ENCODE data around the gene COL23A1. TPM values are rescaled to one million over a fixed set of nuclear protein-coding genes. Genes with fewer than 3 reads are reported as not detected.
"Not testable (repeated sequence)": the region's sequence is repeated elsewhere in the genome, so short reads cannot be mapped to it uniquely, and the experiment has no call there.

Gene COL23A1
- total RNA-seq, 2 experiments from 2014 or later, result 0.15 TPM; not detected in 1

DNA sequence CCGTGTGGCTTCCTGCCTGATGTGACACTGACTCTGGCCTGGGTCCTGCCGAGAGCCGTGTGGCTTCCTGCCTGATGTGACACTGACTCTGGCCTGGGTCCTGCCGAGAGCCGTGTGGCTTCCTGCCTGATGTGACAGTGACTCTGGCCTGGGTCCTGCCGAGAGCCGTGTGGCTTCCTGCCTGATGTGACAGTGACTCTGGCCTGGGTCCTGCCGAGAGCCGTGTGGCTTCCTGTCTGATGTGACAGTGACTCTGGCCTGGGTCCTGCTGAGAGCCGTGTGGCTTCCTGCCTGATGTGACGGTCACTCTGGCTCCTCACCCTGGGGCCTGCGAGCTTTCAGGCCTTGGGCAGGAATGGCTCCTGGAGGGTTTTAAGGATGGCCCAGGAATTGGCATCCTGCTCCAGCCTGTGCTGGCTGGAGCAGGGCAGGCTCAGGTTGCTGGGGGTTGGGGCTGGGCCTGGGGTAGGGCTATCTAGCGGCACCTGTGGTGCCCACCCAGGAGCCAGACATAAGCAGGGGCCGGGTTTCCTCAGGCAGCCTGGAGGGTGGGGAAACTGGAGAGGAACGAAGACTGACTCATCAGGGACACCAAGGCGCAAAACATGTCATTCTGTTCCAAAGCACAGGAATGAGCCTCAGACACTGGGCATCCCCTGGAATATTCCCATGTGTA, 350.4 kb downstream of the COL23A1 start:
- intact Hi-C loops (cut with micrococcal nuclease), result loop anchor here (5.0 to 10.0 kb wide), 2 partner anchors 315 to 353 kb away; partner anchors contain the start of gene COL23A1
- H3K27me3 Mint-ChIP-seq, CTCF ChIA-PET, H3K4me3 Mint-ChIP-seq, H3K36me3 Mint-ChIP-seq, H3K9me3 Mint-ChIP-seq: not testable (repeated sequence)
- H3K4me1 Mint-ChIP-seq (ENCODE audit: low read depth), result peaks cover 39% of the 10 kb centered on the region
- DNase-seq, result peak; percentile 53
- peak overlapping the region; percentile 77 for H3K27ac Mint-ChIP-seq
- POLR2A ChIA-PET, result interaction anchor here (0.7 kb wide), 1 partner anchor 35 kb away, joined by 3 read pairs; the partner anchor contains the start of gene HNRNPAB

DNA sequence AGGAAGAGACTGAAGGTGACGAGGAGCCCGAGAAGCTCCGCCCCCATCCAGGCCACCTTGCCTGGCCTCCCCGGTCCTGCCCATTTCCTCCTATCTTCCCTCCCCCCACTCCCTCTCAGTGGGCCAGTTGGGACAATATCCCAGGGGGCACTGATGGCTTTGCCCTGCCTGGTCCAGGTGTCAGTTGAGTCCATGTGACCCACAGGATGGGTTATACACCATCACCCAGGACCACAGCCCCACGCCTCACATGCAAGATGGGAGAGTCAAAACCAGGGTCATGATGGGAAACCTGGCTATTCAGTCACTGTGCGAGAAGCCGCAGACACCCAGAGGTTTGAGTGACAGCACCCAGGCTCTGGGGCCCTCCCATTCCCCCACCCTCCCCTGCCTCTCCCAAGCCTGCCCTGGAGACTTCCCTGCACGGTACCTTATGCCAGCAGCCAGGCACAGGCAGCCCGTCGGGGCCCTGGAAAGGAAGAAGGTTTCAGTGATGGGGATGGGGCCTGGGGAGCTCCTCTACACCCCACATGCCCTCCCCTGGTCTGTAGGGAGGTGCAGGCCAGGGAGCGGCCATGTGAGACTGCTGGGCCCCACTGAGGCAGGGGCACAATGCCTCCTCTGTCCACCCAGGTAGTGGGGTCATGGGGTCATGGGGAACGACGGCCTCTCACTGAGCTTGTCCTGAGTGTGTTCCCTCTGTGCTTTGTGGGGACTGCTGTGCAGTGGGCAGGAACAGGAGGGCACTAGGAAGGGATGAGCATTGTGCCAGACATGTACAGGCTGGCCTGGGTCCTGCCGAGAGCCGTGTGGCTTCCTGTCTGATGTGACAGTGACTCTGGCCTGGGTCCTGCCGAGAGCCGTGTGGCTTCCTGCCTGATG, 351.2 kb downstream of the COL23A1 start:
- Mint-ChIP-seq H3K4me1 (ENCODE audit: low read depth) (peaks cover 39% of the 10 kb centered on the region), H3K27ac (peak overlapping the region; percentile 91), H3K36me3 (no peaks in the 10 kb centered on the region), H3K4me3 (no peak overlapping the region), H3K9me3 (no peaks in the 10 kb centered on the region), H3K27me3 (no peaks in the 10 kb centered on the region)
- ChIA-PET POLR2A (interaction anchor here (0.7 kb wide), 1 partner anchor 34 kb away, joined by 3 read pairs; the partner anchor contains the start of gene HNRNPAB), CTCF (no interaction called here)
- intact Hi-C loops (cut with micrococcal nuclease), result loop anchor here (5.0 to 10.0 kb wide), 2 partner anchors 316 to 353 kb away; partner anchors contain the start of gene COL23A1
- DNase-seq, result peak; percentile 55

DNA sequence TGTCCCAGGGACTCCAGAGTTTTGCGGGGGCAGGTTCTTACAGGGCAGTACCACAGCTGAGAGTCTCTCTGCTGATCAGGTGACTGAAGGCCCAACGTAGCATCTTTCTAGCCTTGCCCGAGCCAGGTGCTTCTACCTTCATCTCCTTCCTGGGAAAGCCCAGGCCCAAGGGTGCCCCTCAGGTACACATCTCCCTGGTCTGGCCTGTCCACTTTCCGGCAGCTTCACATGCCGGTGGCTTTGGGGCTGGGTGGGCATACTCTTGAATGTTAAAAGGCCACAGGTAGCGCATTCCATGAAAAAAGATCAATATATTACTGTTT, 351.9 kb downstream of the COL23A1 start:
- peaks cover 39% of the 10 kb centered on the region for H3K4me1 Mint-ChIP-seq (ENCODE audit: low read depth)
- intact Hi-C loops (cut with micrococcal nuclease), result loop anchor here (5.0 to 10.0 kb wide), 2 partner anchors 317 to 354 kb away; partner anchors contain the start of gene COL23A1
- H3K27me3 Mint-ChIP-seq, result no peaks in the 10 kb centered on the region
- POLR2A ChIA-PET, result interaction anchor here (0.9 kb wide), 1 partner anchor 34 kb away, joined by 3 read pairs; the partner anchor contains the start of gene HNRNPAB
- no peak for DNase-seq
- H3K9me3 Mint-ChIP-seq, result no peaks in the 10 kb centered on the region
- H3K4me3 Mint-ChIP-seq, result no peak overlapping the region
- peak overlapping the region; percentile 91 for H3K27ac Mint-ChIP-seq
- H3K36me3 Mint-ChIP-seq, result no peaks in the 10 kb centered on the region
- CTCF ChIA-PET, result no interaction called here

DNA sequence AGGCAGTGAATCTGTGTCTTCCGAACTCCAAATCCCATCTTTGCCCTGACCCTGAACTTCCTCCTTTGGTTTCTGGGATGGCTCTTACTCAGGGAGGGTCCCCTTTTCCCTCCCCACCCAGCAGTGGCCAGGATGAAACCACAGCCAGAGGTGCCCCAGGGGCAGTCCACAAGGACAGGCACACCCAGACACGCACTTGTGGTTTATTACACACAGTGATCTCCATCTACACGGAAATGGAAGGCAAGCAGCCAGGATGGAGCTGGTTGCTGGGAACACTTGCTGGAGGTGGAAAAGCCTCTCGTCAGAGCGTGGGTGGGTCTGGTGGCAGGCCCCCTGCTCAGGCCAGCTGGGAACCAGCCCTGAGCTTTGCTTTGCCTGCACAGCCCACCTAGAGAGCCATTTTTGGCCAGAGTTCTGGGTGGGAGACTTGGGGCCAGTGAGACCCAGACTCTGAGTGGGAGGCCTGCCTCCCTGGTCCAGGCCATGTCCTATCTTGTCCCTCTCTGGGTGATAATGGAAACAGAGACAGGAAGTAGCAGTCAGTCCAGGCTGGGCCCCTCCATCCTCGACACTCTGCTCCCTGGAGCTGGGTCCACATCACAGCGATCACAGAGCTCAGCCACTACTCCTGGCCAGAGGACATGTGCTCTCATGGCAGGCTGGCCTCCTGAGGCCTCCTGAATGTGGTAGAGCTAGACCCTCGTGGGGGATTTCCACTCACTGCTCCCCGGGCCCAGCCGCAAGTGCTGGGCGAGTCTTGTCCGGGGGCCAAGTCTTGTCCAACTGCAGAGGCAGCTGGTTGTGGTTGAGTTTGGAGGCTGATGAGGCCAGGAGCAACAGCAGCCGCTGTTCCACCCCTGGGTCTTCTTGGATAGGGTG, 352.5 kb downstream of the COL23A1 start:
- intact Hi-C loops (cut with micrococcal nuclease), result loop anchor here (5.0 to 10.0 kb wide), 2 partner anchors 317 to 355 kb away; partner anchors contain the start of gene COL23A1
- Mint-ChIP-seq H3K4me3 (no peak overlapping the region), H3K9me3 (no peaks in the 10 kb centered on the region), H3K4me1 (ENCODE audit: low read depth) (peaks cover 41% of the 10 kb centered on the region), H3K27me3 (no peaks in the 10 kb centered on the region), H3K27ac (peak overlapping the region; percentile 33), H3K36me3 (no peaks in the 10 kb centered on the region)
- DNase-seq, result no peak
- ChIA-PET CTCF (no interaction called here), POLR2A (interaction anchor here (0.5 to 0.9 kb wide), 2 partner anchors 18 to 33 kb away, joined by 3 to 7 read pairs; partner anchors contain the start of gene HNRNPAB)

DNA sequence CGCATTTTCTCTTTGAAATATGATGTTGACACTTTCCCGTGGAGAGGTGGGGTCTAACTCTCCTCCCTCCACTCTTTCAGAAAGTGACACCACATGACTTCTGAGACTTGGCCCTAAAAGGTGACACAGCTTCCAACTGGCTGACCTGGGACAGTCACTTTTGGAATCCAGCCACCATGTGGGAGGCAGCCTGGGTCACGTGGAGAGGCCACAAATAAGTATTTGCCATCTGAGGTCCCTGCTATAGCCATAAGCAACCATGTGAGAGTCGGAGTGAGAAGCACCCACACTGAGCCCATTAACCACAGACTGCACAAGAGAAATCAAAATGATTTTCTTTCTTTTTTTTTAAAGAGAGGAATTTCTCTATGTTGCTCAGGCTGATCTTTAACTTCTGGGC, 353.5 kb downstream of the COL23A1 start:
- Mint-ChIP-seq H3K36me3 (peaks cover 3% of the 10 kb centered on the region), H3K9me3 (no peaks in the 10 kb centered on the region), H3K27me3 (no peaks in the 10 kb centered on the region), H3K4me3 (no peak overlapping the region), H3K27ac (no peak overlapping the region), H3K4me1 (ENCODE audit: low read depth) (peaks cover 42% of the 10 kb centered on the region)
- DNase-seq, result no peak
- POLR2A ChIA-PET, result no interaction called here
- intact Hi-C loops (cut with micrococcal nuclease), result loop anchor here (5.0 to 10.0 kb wide), 2 partner anchors 318 to 356 kb away; partner anchors contain the start of gene COL23A1
- CTCF ChIA-PET, result no interaction called here

DNA sequence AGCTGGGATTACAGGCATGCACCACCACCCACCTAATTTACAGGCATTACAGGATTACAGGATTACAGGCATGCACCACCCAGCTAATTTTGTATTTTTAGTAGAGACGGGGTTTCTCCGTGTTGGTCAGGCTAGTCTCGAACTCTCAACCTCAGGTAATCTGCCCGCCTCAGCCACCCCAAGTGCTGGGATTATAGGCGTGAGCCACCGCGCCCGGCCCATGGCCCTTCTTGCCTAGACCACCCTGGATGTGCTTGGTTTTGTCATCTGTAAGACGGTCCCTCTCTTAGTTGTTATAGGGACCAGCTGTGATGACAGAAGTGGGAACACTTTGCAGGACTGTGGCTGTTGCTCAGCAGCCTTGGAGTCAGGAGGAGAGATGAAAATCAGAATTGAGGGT, 354.1 kb downstream of the COL23A1 start:
- Mint-ChIP-seq H3K9me3 (no peaks in the 10 kb centered on the region), H3K27ac (no peak overlapping the region), H3K4me3 (no peak overlapping the region), H3K36me3 (peaks cover 9% of the 10 kb centered on the region), H3K27me3 (no peaks in the 10 kb centered on the region), H3K4me1 (ENCODE audit: low read depth) (peaks cover 46% of the 10 kb centered on the region)
- ChIA-PET POLR2A (no interaction called here), CTCF (interaction anchor here (1.0 to 1.6 kb wide), 2 partner anchors 34 to 160 kb away, joined by 3 read pairs; no protein-coding TSS in a partner anchor)
- DNase-seq, result no peak
- intact Hi-C loops (cut with micrococcal nuclease), result loop anchor here (5.0 to 10.0 kb wide), 2 partner anchors 319 to 356 kb away; partner anchors contain the start of gene COL23A1

DNA sequence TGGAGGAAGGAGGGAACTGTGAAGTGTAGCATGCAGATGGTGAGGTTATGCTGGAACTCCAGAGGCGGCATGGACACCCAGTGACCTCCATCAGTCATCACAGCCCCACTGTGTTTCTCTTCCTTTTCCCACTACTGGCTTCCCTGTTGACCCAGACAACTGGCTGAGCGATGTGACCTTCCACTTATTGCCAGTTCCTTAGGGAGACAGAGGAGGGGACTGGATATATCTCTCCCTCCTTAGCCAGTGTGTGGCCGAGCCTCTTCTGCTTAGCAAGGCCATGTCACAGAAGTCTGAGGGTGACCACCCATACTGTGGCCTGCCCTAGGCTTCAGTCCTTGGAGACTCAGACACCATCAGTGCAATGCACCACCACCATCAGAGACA, 354.6 kb downstream of the COL23A1 start:
- DNase-seq, result no peak
- H3K27ac Mint-ChIP-seq, result no peak overlapping the region
- H3K4me1 Mint-ChIP-seq (ENCODE audit: low read depth), result peaks cover 47% of the 10 kb centered on the region
- no peaks in the 10 kb centered on the region for H3K9me3 Mint-ChIP-seq
- intact Hi-C loops (cut with micrococcal nuclease), result loop anchor here (5.0 to 10.0 kb wide), 2 partner anchors 319 to 357 kb away; partner anchors contain the start of gene COL23A1
- CTCF ChIA-PET, result interaction anchor here (1.0 to 1.6 kb wide), 8 partner anchors 15 to 1258 kb away, joined by 3 to 8 read pairs (median 4); no protein-coding TSS in a partner anchor
- POLR2A ChIA-PET, result interaction anchor here (5.1 kb wide), 1 partner anchor 31 kb away, joined by 20 read pairs; the partner anchor contains the start of gene HNRNPAB
- no peaks in the 10 kb centered on the region for H3K27me3 Mint-ChIP-seq
- H3K4me3 Mint-ChIP-seq, result no peak overlapping the region
- peaks cover 14% of the 10 kb centered on the region for H3K36me3 Mint-ChIP-seq

DNA sequence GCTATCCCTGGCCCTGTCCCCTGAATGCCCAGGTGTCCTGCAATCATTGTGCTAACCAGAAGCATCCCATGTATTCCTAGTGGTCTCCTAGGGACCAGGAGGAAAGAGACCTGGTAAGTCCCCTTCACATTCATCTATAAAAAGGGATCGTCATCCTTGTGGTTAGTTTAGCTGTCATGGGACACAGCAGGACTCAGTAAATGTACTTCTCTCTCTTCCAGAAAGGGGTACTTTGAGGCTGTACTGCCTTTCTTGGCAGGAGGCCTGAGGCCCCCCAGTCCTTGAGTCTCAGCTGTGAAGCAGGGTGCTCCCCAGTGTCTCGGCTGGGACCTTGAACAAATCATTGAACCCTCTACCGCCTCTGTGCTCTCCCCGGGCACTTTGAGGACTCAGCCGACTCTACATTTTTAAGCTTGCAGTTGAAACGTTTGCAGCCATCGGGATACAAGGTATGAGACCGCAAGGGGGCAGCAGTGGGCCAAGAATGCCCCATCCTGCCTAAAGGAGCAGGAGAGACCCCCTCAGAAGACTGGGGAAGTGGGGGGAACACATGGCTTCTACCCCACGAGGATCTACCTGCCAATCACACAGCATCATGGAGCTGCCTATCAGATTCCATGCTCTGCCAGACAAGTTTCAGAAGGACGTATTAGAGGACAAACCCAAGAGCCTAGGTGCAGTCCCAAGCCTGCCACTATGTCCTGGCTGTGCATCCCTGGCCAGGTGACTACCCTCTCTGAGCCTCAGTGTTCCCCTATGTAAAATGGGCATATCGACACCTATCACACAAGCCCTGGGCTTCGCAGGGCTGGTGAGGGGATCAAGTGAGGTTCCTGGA, 355.2 kb downstream of the COL23A1 start:
- Mint-ChIP-seq H3K9me3 (no peaks in the 10 kb centered on the region), H3K4me1 (ENCODE audit: low read depth) (peaks cover 49% of the 10 kb centered on the region), H3K36me3 (peaks cover 20% of the 10 kb centered on the region), H3K4me3 (no peak overlapping the region), H3K27me3 (no peaks in the 10 kb centered on the region), H3K27ac (no peak overlapping the region)
- DNase-seq, result peak; percentile 84
- ChIA-PET POLR2A (interaction anchor here (5.1 kb wide), 1 partner anchor 31 kb away, joined by 20 read pairs; the partner anchor contains the start of gene HNRNPAB), CTCF (interaction anchor here (0.6 to 1.6 kb wide), 14 partner anchors 9 to 1259 kb away, joined by 3 to 8 read pairs (median 4); no protein-coding TSS in a partner anchor)
- intact Hi-C loops (cut with micrococcal nuclease), result loop anchor here (5.0 to 10.0 kb wide), 2 partner anchors 320 to 357 kb away; partner anchors contain the start of gene COL23A1

DNA sequence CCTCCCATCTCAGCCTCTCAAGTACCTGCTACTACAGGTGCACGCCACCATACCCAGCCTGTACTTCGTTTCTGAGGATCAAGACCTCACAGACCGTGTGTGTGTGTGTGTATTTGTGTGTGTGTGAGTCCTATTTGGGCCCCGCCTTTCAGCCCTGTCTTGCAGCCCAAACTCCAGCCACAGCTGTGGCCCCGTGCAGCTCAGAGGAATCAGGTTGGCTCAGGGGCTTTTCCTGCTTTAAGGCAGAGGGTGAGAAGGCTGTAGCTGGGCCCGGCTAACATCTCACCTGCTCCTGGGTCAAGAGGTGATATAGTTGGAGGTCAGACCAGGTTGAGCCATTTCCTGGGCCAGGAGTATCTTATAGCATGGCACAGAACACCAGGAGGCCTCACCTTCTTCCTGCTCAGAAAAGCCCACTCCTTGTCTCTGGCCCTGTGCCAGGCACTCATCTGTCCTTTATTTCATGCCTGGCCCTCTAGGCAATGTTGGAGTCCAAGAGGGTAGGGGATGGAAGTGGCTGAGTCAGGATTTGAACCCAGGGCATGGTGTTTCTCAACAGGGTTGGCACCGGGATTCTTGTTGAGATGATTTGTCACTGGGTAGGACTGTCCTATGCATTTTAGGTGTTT, 356.0 kb downstream of the COL23A1 start:
- no peak overlapping the region for H3K27ac Mint-ChIP-seq
- H3K36me3 Mint-ChIP-seq, result peaks cover 26% of the 10 kb centered on the region
- no peaks in the 10 kb centered on the region for H3K9me3 Mint-ChIP-seq
- POLR2A ChIA-PET, result interaction anchor here (5.1 kb wide), 1 partner anchor 30 kb away, joined by 20 read pairs; the partner anchor contains the start of gene HNRNPAB
- intact Hi-C loops (cut with micrococcal nuclease), result loop anchor here (10.0 kb wide), 1 partner anchor 321 kb away; no protein-coding TSS in a partner anchor
- no peaks in the 10 kb centered on the region for H3K27me3 Mint-ChIP-seq
- H3K4me3 Mint-ChIP-seq, result no peak overlapping the region
- H3K4me1 Mint-ChIP-seq (ENCODE audit: low read depth), result peaks cover 50% of the 10 kb centered on the region
- DNase-seq, result no peak
- CTCF ChIA-PET, result interaction anchor here (0.6 to 1.6 kb wide), 13 partner anchors 10 to 1259 kb away, joined by 3 to 8 read pairs (median 4); no protein-coding TSS in a partner anchor

DNA sequence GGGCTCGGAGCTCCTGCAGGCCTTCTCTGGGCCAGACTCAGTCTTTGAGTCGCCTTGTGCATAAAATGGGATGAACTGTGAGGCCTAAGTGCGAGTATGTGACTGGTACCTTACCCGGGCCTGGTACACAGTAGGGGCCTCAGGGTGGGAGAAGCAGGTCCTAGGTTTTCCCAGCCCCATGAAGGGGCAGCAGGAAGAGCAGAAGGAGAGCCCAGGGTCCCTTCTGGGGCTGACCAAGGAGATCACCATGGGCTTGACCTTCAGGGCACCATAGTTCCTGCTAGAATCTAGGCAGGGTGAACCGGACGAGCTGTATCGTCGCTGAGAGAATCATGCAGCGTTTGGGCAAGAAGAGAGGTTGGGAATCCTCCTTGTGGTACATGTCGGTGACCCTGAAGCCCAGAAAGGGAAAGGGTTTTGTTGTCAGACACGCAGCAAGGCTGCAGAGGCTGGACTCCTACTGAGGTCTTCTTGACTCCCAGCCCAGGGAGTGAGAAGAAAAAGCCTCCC, 357.2 kb downstream of the COL23A1 start:
- DNase-seq, result no peak
- no peaks in the 10 kb centered on the region for H3K27me3 Mint-ChIP-seq
- ChIA-PET CTCF (no interaction called here), POLR2A (interaction anchor here (5.1 kb wide), 1 partner anchor 29 kb away, joined by 20 read pairs; the partner anchor contains the start of gene HNRNPAB)
- peaks cover 34% of the 10 kb centered on the region for H3K36me3 Mint-ChIP-seq
- peak overlapping the region; percentile 67 for H3K4me3 Mint-ChIP-seq
- intact Hi-C loops (cut with micrococcal nuclease), result loop anchor here (2.0 to 10.0 kb wide), 2 partner anchors 28 to 322 kb away; partner anchors contain the start of gene HNRNPAB
- peak overlapping the region; percentile 83 for H3K27ac Mint-ChIP-seq
- H3K4me1 Mint-ChIP-seq (ENCODE audit: low read depth), result peaks cover 49% of the 10 kb centered on the region
- H3K9me3 Mint-ChIP-seq, result no peaks in the 10 kb centered on the region
